PC-9 (cell line): Measurements from ENCODE around the gene LRRC4C. TPM values are rescaled to one million over a fixed set of nuclear protein-coding genes. Genes with fewer than 3 reads are reported as not detected.

Source experiments
- BruUV-seq: library from RNA; stranded (reverse); fragments of 400-500 nt; replicated peaks from 2 replicates; lab custom pipeline; 2021; lab: Mats Ljungman, UMichigan
- CTCF ChIA-PET: fragments of 300-600 bp; sonication (Branson Sonifier 250); formaldehyde crosslinking; loops from one replicate; lab custom pipeline; 2022; ENCODE audit warnings: antibody characterized with exemption; lab: Charles Lee
- POLR2A ChIA-PET: fragments of 300-600 bp; sonication (Branson Sonifier 250); formaldehyde crosslinking; loops from one replicate; lab custom pipeline; 2022; ENCODE audit warnings: antibody characterized with exemption; ENCODE audit not compliant: unreplicated experiment; lab: Charles Lee
- DNase-seq, 2 experiments: peaks; one replicate each; pipeline versions ENCODE4 v3.0.0 to v3.0.0-alpha.2; 2015 to 2022; ENCODE audit warnings: mixed read lengths in 1 of 2
- H2AFZ ChIP-seq: fragments of 200-600 bp; sonication (generic); 2 replicates; pipeline ENCODE4 v1.8.1; 2017; ENCODE audit warnings: antibody characterized with exemption
- H3F3A ChIP-seq: fragments of 200-600 bp; sonication (generic); 2 replicates; pipeline ENCODE4 v1.8.1; 2017; ENCODE audit warnings: antibody characterized with exemption, mild to moderate bottlenecking, low read depth; ENCODE audit not compliant: insufficient read depth
- H3K27ac ChIP-seq: fragments of 200-600 bp; sonication (generic); 2 replicates; pipeline ENCODE4 v1.6.1; 2016; ENCODE audit warnings: mixed run types
- H3K27me3 ChIP-seq: fragments of 200-600 bp; sonication (generic); 2 replicates; pipeline ENCODE4 v1.6.1; 2016; ENCODE audit warnings: low read depth, mixed run types; ENCODE audit not compliant: insufficient read depth
- H3K36me3 ChIP-seq: fragments of 200-600 bp; sonication (generic); 2 replicates; pipeline ENCODE4 v1.6.1; 2016; ENCODE audit warnings: low read depth, mixed run types
- H3K4me1 ChIP-seq: fragments of 200-600 bp; sonication (generic); replicated peaks from 2 replicates; pipeline ENCODE4 v1.6.1; 2016; ENCODE audit warnings: mixed run types; ENCODE audit not compliant: insufficient read depth
- H3K4me2 ChIP-seq: fragments of 200-600 bp; sonication (generic); 2 replicates; pipeline ENCODE4 v1.6.1; 2017; ENCODE audit warnings: mixed run types
- H3K4me3 ChIP-seq: fragments of 200-600 bp; sonication (generic); 2 replicates; pipeline ENCODE4 v1.6.1; 2016; ENCODE audit warnings: mixed run types
- H3K79me2 ChIP-seq: fragments of 200-600 bp; sonication (generic); 2 replicates; pipeline ENCODE4 v1.6.1; 2017; ENCODE audit warnings: low read depth, mixed run types
- H3K9me2 ChIP-seq: fragments of 200-600 bp; sonication (generic); 2 replicates; pipeline ENCODE4 v1.8.1; 2017; ENCODE audit warnings: mild to moderate bottlenecking; ENCODE audit not compliant: insufficient read depth
- H3K9me3 ChIP-seq: fragments of 200-600 bp; sonication (generic); 2 replicates; pipeline ENCODE4 v1.8.1; 2016; ENCODE audit warnings: low read depth; ENCODE audit not compliant: insufficient read depth
- H4K20me1 ChIP-seq: fragments of 200-600 bp; sonication (generic); 2 replicates; pipeline ENCODE4 v1.8.1; 2017; ENCODE audit not compliant: insufficient read depth
- CTCF ChIP-seq: fragments of 200-600 bp; sonication (generic); conservative IDR thresholded peaks from 2 replicates; pipeline ENCODE4 v1.6.1; 2017; ENCODE audit warnings: mixed run types, antibody characterized with exemption, mild to moderate bottlenecking, moderate library complexity
- EZH2 ChIP-seq: fragments of 200-600 bp; sonication (generic); IDR thresholded peaks from 2 replicates; pipeline ENCODE4 v1.8.0; 2017; ENCODE audit warnings: antibody characterized with exemption, low read depth
- intact Hi-C: fragments of 100-400 bp; cut with micrococcal nuclease; formaldehyde crosslinking; loops from one replicate; pipeline ENCODE4 v1.10.0; 2022; ENCODE audit not compliant: unreplicated experiment
- total RNA-seq: library from RNA; stranded (reverse); gene quantifications from 2 replicates; pipeline ENCODE4 v1.2.3, GENCODE V29; 2021

Gene LRRC4C
- total RNA-seq, 1 experiment from 2014 or later = not detected

GRCh38 chr11:40186437-40187263 is 1272.8 kb downstream of the LRRC4C start:
- Histone ChIP-seq H3K27me3 (no peaks in the 10 kb centered on the region), H3K9me2 (no peaks in the 10 kb centered on the region), H3K4me1 (no peaks in the 10 kb centered on the region), H3K36me3 (no peaks in the 10 kb centered on the region), H3F3A (no peaks in the 10 kb centered on the region), H3K27ac (no peak overlapping the region), H2AFZ (no peak overlapping the region), H3K4me3 (no peak overlapping the region), H3K4me2 (no peak overlapping the region), H3K79me2 (no peaks in the 10 kb centered on the region), H4K20me1 (no peaks in the 10 kb centered on the region; the same call in 1 of the 2 replicates), H3K9me3 (no peaks in the 10 kb centered on the region)
- no peak for TF ChIP-seq CTCF
- TF ChIP-seq EZH2 = no peak
- CTCF ChIA-PET = no interaction called here
- intact Hi-C loops = no loop called here
- BruUV-seq = no TSS peak
- no peak for DNase-seq
- POLR2A ChIA-PET = no interaction called here

GRCh38 chr11:40185793-40186192 is 1273.7 kb downstream of the LRRC4C start:
- Histone ChIP-seq H3K4me1 (no peaks in the 10 kb centered on the region), H3K27me3 (no peaks in the 10 kb centered on the region), H3K27ac (no peak overlapping the region), H3F3A (no peaks in the 10 kb centered on the region), H4K20me1 (no peaks in the 10 kb centered on the region; the same call in 1 of the 2 replicates), H2AFZ (no peak overlapping the region), H3K4me3 (no peak overlapping the region), H3K36me3 (no peaks in the 10 kb centered on the region), H3K79me2 (no peaks in the 10 kb centered on the region), H3K9me3 (no peaks in the 10 kb centered on the region), H3K4me2 (no peak overlapping the region), H3K9me2 (no peaks in the 10 kb centered on the region)
- no peak for DNase-seq
- intact Hi-C loops = no loop called here
- CTCF ChIA-PET = no interaction called here
- BruUV-seq = no TSS peak
- POLR2A ChIA-PET = no interaction called here
- TF ChIP-seq EZH2 (no peak), CTCF (no peak)

- Histone ChIP-seq H3K4me2 (no peak overlapping the region), H3K79me2 (no peaks in the 10 kb centered on the region), H3K9me2 (no peaks in the 10 kb centered on the region), H4K20me1 (no peaks in the 10 kb centered on the region), H3F3A (no peaks in the 10 kb centered on the region), H2AFZ (no peak overlapping the region), H3K27ac (no peak overlapping the region), H3K4me3 (no peak overlapping the region), H3K9me3 (no peaks in the 10 kb centered on the region), H3K4me1 (no peaks in the 10 kb centered on the region), H3K27me3 (no peaks in the 10 kb centered on the region), H3K36me3 (no peaks in the 10 kb centered on the region)
- CTCF ChIA-PET = no interaction called here
- POLR2A ChIA-PET = interaction anchor here (0.6 kb wide), 1 partner anchor 83 kb away, joined by 6 read pairs; no protein-coding TSS in a partner anchor
- no TSS peak for BruUV-seq
- intact Hi-C loops = no loop called here
- no peak for DNase-seq
- TF ChIP-seq CTCF (no peak), EZH2 (no peak)
Observed at GRCh38 chr11:40183073-40184064, 1276.1 kb downstream of the LRRC4C start.
